Measurements from ENCODE around the gene HSCB.
A peak's percentile ranks its signal among the peaks of the same experiment; 100 is the strongest.
"Not testable (repeated sequence)": the region's sequence is repeated elsewhere in the genome, so short reads cannot be mapped to it uniquely, and the experiment has no call there.

The HSCB gene

GRCh38 chr22:28791124-28791523 lies 49.3 kb downstream of the HSCB start:
- DNase-seq (ENCODE audit: low spot score): no peak

DNA sequence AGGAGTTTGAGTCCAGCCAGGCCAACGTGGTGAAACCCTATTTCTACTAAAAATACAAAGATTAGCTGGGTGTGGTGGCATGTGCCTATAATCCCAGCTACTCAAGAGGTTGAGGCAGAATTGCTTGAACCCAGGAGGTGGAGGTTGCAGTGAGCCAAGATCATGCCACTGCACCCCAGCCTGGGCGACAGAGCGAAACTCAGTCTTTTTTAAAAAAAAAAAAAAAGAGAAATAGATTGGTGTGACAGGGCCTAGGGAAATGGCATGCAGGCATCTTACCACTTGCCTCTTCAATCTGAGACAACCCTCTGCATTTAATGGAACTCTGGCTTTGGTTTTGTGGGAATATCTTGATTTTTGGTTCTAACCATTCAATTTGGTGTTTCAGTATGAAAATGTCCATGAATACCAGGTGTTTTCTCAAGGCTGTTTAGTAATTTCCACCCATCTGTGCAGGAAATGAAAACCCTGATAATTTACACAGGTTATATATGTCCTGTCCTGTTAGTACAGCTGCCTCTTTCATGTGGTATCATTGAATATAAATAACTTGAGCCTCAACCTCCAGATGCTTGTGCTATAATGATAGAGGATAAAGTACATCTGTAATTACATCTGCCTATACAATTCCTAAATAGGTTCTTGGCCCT lies 50.1 kb downstream of the HSCB start:
- DNase-seq (ENCODE audit: low spot score): no peak

DNA sequence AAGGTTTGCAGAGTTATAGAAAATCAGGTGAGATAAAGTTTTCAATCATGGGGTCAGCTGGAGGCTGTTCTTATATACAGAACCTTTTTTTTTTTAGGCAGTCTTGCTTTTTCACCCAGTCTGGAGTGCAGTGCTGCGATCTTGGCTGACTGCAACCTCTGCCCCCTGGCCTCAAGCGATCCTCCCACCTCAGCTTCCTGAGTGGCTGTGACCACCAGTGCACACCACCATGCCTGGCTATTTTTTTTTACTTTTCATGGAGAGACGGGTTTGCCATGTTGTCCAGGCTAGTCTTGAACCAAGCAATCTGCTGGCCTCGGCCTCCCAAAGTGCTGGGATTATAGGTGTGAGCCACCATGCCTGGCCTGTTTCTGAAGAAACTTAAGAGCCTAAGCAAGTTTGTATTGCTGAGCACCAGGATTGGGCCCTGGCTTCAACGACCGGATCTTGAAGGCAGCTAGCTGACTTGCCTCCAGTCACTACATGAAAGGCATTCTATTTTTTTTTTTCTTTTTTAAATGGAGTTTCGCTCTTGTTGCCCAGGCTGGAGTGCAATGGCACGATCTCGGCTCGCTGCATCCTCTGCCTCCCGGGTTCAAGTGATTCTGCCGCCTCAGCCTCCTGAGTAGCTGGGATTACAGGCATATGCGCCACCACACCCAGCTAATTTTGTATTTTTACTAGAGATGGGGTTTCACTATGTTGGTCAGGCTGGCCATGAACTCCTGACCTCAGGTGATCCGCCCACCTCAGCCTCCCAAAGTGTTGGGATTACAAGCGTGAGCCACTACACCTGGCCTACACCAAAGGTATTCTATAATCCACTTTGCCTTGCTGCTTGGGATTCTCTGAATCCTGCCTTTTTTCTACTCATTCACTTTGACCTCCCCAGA lies 50.9 kb downstream of the HSCB start:
- no peak for DNase-seq (ENCODE audit: low spot score)

- no peak for DNase-seq (ENCODE audit: low spot score)
Measured at GRCh38 chr22:28793976-28794584, 52.2 kb downstream of the HSCB start.

GRCh38 chr22:28795071-28795693 lies 53.3 kb downstream of the HSCB start:
- no peak for DNase-seq (ENCODE audit: low spot score)

DNA sequence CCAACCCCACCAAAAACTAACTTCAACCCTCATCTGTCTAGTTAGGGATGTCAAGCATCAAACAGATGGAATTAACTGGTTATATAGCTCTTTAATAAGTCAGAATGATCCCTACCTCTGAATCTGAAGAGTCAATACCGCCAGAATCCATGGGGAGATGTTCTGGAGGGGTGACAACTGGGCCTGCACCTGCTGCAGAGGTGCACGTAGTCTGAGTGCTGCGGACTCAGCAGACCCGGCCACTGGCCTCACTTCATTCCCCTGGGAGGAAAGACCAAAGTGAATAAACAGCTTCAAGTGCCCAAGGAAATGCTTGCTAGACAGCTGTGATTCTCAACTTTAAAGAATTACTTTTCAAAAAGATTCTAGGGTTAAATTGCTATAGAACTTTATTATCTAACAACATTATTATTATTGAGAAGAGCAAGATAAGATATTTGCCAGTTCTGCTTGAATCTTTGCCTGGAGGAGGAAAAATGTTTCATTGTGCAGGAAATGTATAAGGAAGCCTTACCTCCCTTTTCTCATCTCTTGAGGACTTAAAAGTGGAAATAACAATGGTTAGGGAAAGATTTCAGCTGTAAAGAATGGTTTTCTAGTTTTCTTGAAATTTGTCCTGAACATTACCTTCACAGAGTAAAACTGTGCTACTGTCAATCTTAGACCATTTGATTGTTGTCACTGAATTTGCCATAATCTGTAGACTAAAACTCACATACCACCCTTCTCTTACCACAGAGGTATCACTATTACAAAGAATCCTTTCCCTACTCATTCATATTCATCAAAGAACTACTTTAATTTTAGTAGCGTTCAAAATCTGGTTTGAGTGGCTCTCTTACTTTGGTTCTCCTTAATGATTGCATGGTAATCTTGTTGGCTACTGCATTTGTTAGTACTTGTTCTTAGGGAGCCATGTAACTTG lies 54.4 kb downstream of the HSCB start:
- no peak for DNase-seq (ENCODE audit: low spot score)

DNA sequence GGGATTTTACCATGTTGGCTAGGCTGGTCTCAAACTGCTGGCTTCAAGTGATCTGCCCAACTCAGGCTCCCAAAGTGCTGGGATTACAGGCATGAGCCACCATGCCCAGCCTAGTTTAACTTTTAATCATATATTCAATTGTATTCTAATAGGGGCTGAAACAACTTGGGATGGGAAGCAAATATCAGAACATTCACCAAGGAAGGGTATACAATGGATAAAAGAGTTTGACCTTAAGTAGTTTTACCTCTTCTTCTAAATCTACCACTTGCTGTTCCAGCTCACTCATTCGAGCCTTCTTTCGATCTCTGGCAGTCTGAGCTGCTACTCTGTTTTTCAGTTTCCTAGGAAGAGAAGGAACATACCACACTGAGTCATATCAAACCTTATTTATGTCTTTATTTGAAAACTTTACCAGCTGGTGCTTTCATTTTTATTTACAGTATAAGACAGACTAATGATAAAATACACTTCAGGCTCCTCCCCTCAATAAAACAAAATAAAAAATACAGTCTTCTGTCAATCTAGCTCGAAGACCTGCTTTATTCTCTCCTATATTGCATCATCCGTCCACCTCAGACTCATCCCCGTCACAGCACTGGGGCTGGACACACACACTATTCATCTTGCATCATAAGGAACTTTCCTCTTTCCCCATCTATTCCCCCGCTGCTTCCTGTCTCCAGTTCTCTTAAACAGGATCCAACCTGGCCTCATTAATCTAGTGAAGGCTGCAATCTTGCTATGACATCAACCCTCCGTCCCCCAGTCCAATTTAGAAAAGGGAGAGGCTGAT lies 57.2 kb downstream of the HSCB start:
- peak; percentile 41 for DNase-seq (ENCODE audit: low spot score)

- DNase-seq (ENCODE audit: low spot score): peak; percentile 43
Measured at GRCh38 chr22:28799606-28800307, 57.9 kb downstream of the HSCB start.

- peak; percentile 91 for DNase-seq (ENCODE audit: low spot score)
Measured at GRCh38 chr22:28800308-28801041, 58.6 kb downstream of the HSCB start, which contains the start of gene XBP1. Gene XBP1, minus strand, starts transcription at chr22:28800569.

GRCh38 chr22:28801845-28802594 lies 60.2 kb downstream of the HSCB start:
- DNase-seq (ENCODE audit: low spot score): no peak

DNA sequence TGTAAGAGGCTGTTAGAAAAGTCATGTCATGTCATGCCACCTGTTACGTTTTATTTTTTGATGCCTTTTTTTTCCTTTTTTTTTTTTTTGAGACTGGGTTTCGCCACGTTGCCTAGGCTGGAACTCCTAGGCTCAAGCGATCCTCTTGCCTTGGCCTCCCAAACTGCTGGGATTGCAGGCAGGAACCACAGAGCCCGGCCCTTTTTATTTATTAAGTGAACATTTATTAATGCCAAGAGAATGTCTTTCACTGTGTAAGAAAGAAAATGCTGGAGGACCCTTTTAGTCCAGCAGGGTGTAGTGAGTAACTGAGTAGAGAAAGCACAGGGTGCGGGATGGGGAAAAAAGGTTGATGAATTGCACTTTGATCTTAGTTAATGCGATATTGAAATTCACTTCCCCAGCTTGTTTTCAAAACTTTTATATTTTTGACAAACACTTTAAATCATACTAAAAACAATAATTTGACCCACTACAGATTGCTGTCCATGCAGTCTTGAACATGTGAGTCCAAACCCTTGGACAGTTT lies 60.8 kb downstream of the HSCB start:
- no peak for DNase-seq (ENCODE audit: low spot score)

DNA sequence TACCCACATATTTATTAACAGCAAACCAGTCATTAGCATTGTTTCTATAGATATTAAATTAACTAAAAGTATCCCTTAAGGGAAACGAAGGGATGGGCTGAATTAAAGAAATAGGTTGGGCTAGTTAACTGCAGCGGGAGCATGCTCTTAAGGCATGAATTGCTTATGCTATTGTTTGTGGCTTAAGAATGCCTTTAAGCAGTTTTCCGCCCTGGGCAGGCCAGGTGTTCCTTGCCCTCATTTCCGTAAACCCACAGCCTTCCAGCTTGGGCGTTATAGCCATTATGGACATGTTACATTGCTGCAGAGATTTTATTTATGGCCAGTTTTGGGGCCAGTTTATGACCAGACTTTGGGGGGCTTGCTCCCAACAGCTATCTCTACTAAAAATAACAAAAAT lies 63.6 kb downstream of the HSCB start:
- not testable (repeated sequence) for DNase-seq (ENCODE audit: low spot score)

Data from SK-N-DZ (cell line).